HFFc6 (cell line): ENCODE data around the gene CHAD. TPM values are rescaled to one million over a fixed set of nuclear protein-coding genes. Genes with fewer than 3 reads are reported as not detected.

Experiments
- DNase-seq: peaks from one replicate; pipeline ENCODE4 v3.0.0-alpha.2; 2018
- H3K27ac Mint-ChIP-seq: 2 replicates; pipeline ENCODE4 v1.8.0; 2020; ENCODE audit warnings: mild to moderate bottlenecking, mixed read lengths
- H3K27me3 Mint-ChIP-seq: 2 replicates; pipeline ENCODE4 v1.8.0; 2021; ENCODE audit warnings: mild to moderate bottlenecking, moderate library complexity, mixed read lengths; ENCODE audit not compliant: insufficient read depth
- H3K36me3 Mint-ChIP-seq: 2 replicates; pipeline ENCODE4 v1.8.0; 2021; ENCODE audit warnings: low read depth, mixed read lengths
- H3K4me1 Mint-ChIP-seq: 2 replicates; pipeline ENCODE4 v1.8.0; 2020; ENCODE audit warnings: low read depth, mixed read lengths
- H3K4me3 Mint-ChIP-seq: 2 replicates; pipeline ENCODE4 v1.8.0; 2020; ENCODE audit warnings: mild to moderate bottlenecking, moderate library complexity, mixed read lengths
- H3K9me3 Mint-ChIP-seq: 2 replicates; pipeline ENCODE4 v1.8.0; 2020; ENCODE audit warnings: mild to moderate bottlenecking, mixed read lengths
- CTCF ChIP-seq: fragments of 200-600 bp; sonication (generic); IDR thresholded peaks from 2 replicates; pipeline ENCODE4 v1.5.0; 2021; ENCODE audit warnings: antibody characterized with exemption, mild to moderate bottlenecking
- total RNA-seq, 6 experiments: library from RNA; stranded (reverse); fragmentation: NEBNext Ultra II Directional; extraction: Animal tissue kit (Norgen Biotek cat#: 25700); gene quantifications; 2 replicates in 1 of 6; 3 replicates in 5 of 6; pipeline ENCODE4 v1.2.3, GENCODE V29; 2021

CHAD gene
- total RNA-seq, 6 experiments from 2014 or later, result not detected

GRCh38 chr17:50483266-50483665 is 14.6 kb upstream of the CHAD start:
- Mint-ChIP-seq H3K4me3 (no peak overlapping the region), H3K36me3 (no peaks in the 10 kb centered on the region), H3K9me3 (no peaks in the 10 kb centered on the region), H3K27ac (no peak overlapping the region; the same call in 1 of the 2 replicates), H3K4me1 (peaks cover 35% of the 10 kb centered on the region), H3K27me3 (no peaks in the 10 kb centered on the region; the same call in 1 of the 2 replicates)
- no peak for DNase-seq
- TF ChIP-seq CTCF, result no peak

- Mint-ChIP-seq H3K4me3 (peak overlapping the region; percentile 60), H3K4me1 (peaks cover 33% of the 10 kb centered on the region), H3K27ac (peak overlapping the region; percentile 93), H3K27me3 (no peaks in the 10 kb centered on the region), H3K36me3 (no peaks in the 10 kb centered on the region), H3K9me3 (no peaks in the 10 kb centered on the region)
- peak; percentile 93 for TF ChIP-seq CTCF
- peak; percentile 97 for DNase-seq
Observed at GRCh38 chr17:50482516-50482915, 13.8 kb upstream of the CHAD start.

GRCh38 chr17:50482110-50482509 is 13.4 kb upstream of the CHAD start:
- no peak overlapping the region; the same call in 1 of the 2 replicates for H3K27ac Mint-ChIP-seq
- no peak for DNase-seq
- no peaks in the 10 kb centered on the region for H3K27me3 Mint-ChIP-seq
- H3K4me1 Mint-ChIP-seq, result peaks cover 32% of the 10 kb centered on the region
- no peaks in the 10 kb centered on the region for H3K36me3 Mint-ChIP-seq
- no peaks in the 10 kb centered on the region for H3K9me3 Mint-ChIP-seq
- no peak overlapping the region for H3K4me3 Mint-ChIP-seq
- TF ChIP-seq CTCF, result no peak

GRCh38 chr17:50481648-50482047 is 13.0 kb upstream of the CHAD start:
- TF ChIP-seq CTCF, result no peak
- no peaks in the 10 kb centered on the region for H3K36me3 Mint-ChIP-seq
- H3K9me3 Mint-ChIP-seq, result no peaks in the 10 kb centered on the region
- no peak overlapping the region; the same call in 1 of the 2 replicates for H3K27ac Mint-ChIP-seq
- H3K27me3 Mint-ChIP-seq, result no peaks in the 10 kb centered on the region
- H3K4me3 Mint-ChIP-seq, result no peak overlapping the region
- H3K4me1 Mint-ChIP-seq, result peaks cover 32% of the 10 kb centered on the region
- DNase-seq, result no peak

GRCh38 chr17:50480854-50481490 is 12.3 kb upstream of the CHAD start:
- no peaks in the 10 kb centered on the region for H3K9me3 Mint-ChIP-seq
- TF ChIP-seq CTCF, result no peak
- no peaks in the 10 kb centered on the region for H3K36me3 Mint-ChIP-seq
- H3K27ac Mint-ChIP-seq, result no peak overlapping the region
- H3K4me3 Mint-ChIP-seq, result no peak overlapping the region
- no peak for DNase-seq
- no peaks in the 10 kb centered on the region for H3K27me3 Mint-ChIP-seq
- H3K4me1 Mint-ChIP-seq, result peaks cover 32% of the 10 kb centered on the region
